ENCODE results near the gene HAVCR2. TPM values are rescaled to one million over a fixed set of nuclear protein-coding genes. Genes with fewer than 3 reads are reported as not detected.

The HAVCR2 gene
- total RNA-seq, 3 donors from 2014 or later (not counting 1 experiment from before 2014, with no cell fraction given) = 60.0 to 92.2 (median 74.3) TPM

GRCh38 chr5:157148734-157149615 lies 40.1 kb upstream of the HAVCR2 start:
- Mint-ChIP-seq H3K4me3 (no peak overlapping the region), H3K4me1 (peaks cover 16 to 19% of the 10 kb centered on the region in 2 donors), H3K27me3 (ENCODE audit: low read depth in 2 of 2) (no peaks in the 10 kb centered on the region), H3K9me3 (no peaks in the 10 kb centered on the region), H3K36me3 (no peaks in the 10 kb centered on the region), H3K27ac (peak overlapping the region; percentile 88 to 93)
- TF ChIP-seq CTCF (IDR thresholded peaks at IDR 0.05) = peak; percentile 86
- H3K27ac ChIP-seq (ENCODE audit: low read length) = no peak overlapping the region
- ATAC-seq (peak; percentile 95 to 97 (median 97)), DNase-seq (peak; percentile 66 to 93)
- WGBS (ENCODE audit: insufficient coverage) = 83% methylated on average over 10 of the region's 14 CpGs
- no peaks in the 10 kb centered on the region for H3K36me3 ChIP-seq (ENCODE audit: control insufficient read depth, insufficient read depth, low read length)
- no peaks in the 10 kb centered on the region for H3K9me3 ChIP-seq (ENCODE audit: control insufficient read depth, insufficient read depth, low read length)
- intact Hi-C loops (cut with micrococcal nuclease) = loop anchor here (1.0 kb wide), 3 partner anchors 31 to 163 kb away; partner anchors contain the start of gene ITK
- no peaks in the 10 kb centered on the region for H3K27me3 ChIP-seq (ENCODE audit: control insufficient read depth, insufficient read depth, low read length)
- H3K4me1 ChIP-seq (ENCODE audit: control insufficient read depth, insufficient read depth, low read length) = peaks cover 8% of the 10 kb centered on the region
- no peak overlapping the region for H3K4me3 ChIP-seq (ENCODE audit: low read length)

DNA sequence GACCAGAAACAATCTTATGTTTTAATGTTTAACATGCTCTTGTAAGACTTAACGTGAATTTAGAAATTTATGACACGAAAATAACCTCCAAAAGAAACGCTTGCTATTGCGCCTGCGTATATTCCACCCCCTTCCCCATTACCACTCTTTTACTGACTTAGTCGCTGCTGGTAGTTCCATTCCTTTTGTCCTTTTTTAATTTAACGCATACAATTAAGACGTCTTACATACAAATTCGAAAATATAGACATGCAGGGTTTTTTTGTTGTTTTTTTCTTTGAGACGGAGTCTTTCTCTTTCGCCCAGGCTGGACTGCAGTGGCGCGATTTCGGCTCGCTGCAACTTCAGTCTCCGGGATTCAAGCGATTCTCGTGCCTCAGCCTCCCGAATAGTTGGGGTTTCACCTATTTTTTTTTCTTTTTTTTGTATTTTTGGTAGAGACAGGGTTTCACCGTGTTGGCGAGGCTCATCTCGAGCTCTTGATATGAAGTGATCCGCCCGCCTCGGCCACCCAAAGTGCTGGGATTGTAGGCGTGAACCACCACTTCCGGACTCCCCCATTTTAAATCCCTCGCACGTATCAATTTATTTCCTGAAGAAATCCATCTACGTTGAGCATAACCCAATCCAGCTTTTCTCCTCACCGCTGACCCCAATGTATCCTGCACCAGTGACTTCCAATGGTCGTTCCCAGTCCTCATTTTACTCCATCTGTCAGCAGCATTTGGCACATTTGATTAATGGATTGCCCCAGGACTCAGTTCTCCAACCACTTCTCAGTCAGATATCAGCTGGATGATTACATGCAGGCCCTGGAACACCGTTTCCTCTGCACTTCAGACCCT lies 34.5 kb upstream of the HAVCR2 start:
- no peaks in the 10 kb centered on the region for H3K27me3 ChIP-seq (ENCODE audit: control insufficient read depth, insufficient read depth, low read length)
- H3K4me1 Mint-ChIP-seq = peaks cover 36 to 55% of the 10 kb centered on the region in 2 donors
- TF ChIP-seq CTCF (IDR thresholded peaks at IDR 0.05) = no peak
- no peaks in the 10 kb centered on the region for H3K9me3 Mint-ChIP-seq
- H3K27ac ChIP-seq (ENCODE audit: low read length) = peak overlapping the region; percentile 89
- peak overlapping the region; percentile 86 for H3K4me3 ChIP-seq (ENCODE audit: low read length)
- ATAC-seq = peak; percentile 53 to 63 (median 55)
- 7% methylated on average over 33 of the region's 33 CpGs for WGBS (ENCODE audit: insufficient coverage)
- peaks cover 9% of the 10 kb centered on the region for H3K36me3 Mint-ChIP-seq
- H3K27ac Mint-ChIP-seq = peak overlapping the region; percentile 97 to 98
- DNase-seq = peak; percentile 32 to 71
- H3K9me3 ChIP-seq (ENCODE audit: control insufficient read depth, insufficient read depth, low read length) = no peaks in the 10 kb centered on the region
- no peaks in the 10 kb centered on the region for H3K27me3 Mint-ChIP-seq (ENCODE audit: low read depth in 2 of 2)
- peaks cover 11% of the 10 kb centered on the region for H3K36me3 ChIP-seq (ENCODE audit: control insufficient read depth, insufficient read depth, low read length)
- H3K4me1 ChIP-seq (ENCODE audit: control insufficient read depth, insufficient read depth, low read length) = peaks cover 24% of the 10 kb centered on the region
- peak overlapping the region; percentile 98 for H3K4me3 Mint-ChIP-seq
- intact Hi-C loops (cut with micrococcal nuclease) = loop anchor here (2.0 to 5.0 kb wide), 2 partner anchors 54 to 715 kb away; partner anchors contain the start of gene CLINT1

- Mint-ChIP-seq H3K27ac (peak within 1 kb of the TSS; percentile 97 to 98), H3K36me3 (peaks cover 9% of the 10 kb centered on the region), H3K4me1 (peaks cover 32 to 52% of the 10 kb centered on the region in 2 donors), H3K9me3 (no peaks in the 10 kb centered on the region), H3K4me3 (peak within 1 kb of the TSS; percentile 98), H3K27me3 (ENCODE audit: low read depth in 2 of 2) (no peaks in the 10 kb centered on the region)
- Histone ChIP-seq H3K4me3 (ENCODE audit: low read length) (peak within 1 kb of the TSS; percentile 86), H3K4me1 (ENCODE audit: control insufficient read depth, insufficient read depth, low read length) (peaks cover 24% of the 10 kb centered on the region), H3K27me3 (ENCODE audit: control insufficient read depth, insufficient read depth, low read length) (no peaks in the 10 kb centered on the region), H3K9me3 (ENCODE audit: control insufficient read depth, insufficient read depth, low read length) (no peaks in the 10 kb centered on the region), H3K36me3 (ENCODE audit: control insufficient read depth, insufficient read depth, low read length) (peaks cover 19% of the 10 kb centered on the region), H3K27ac (ENCODE audit: low read length) (peak within 1 kb of the TSS; percentile 89)
- peak; percentile 82 to 99 for DNase-seq
- TF ChIP-seq CTCF (IDR thresholded peaks at IDR 0.05) = no peak
- peak; percentile 95 to 99 (median 96) for ATAC-seq
- intact Hi-C loops (cut with micrococcal nuclease) = loop anchor here (1.0 to 5.0 kb wide), 5 partner anchors 33 to 716 kb away; partner anchors contain the start of genes CLINT1 and HAVCR2
- under 1% methylated on average over 48 of the region's 48 CpGs for WGBS (ENCODE audit: insufficient coverage)
These were observed 33.7 kb upstream of the HAVCR2 start, which contains the start of gene MED7 for GRCh38 chr5:157142317-157143126. MED7 (minus strand) TSS chr5:157142865; CDS start chr5:157139431, 3,434 bp downstream.

Data from natural killer cell (primary cell).